Stimulated activated CD4-positive, alpha-beta T cell treated with anti-CD3 and anti-CD28 coated beads, Interleukin-1b, Interleukin-23, amount 100 ng/mL, for 24 hours (primary cell): Measurements from ENCODE around the gene VAV1.

Source experiments
- DNase-seq, 4 experiments: peaks; one replicate each; pipeline ENCODE4 v3.0.0-alpha.2; 2020; ENCODE audit warnings: low read depth in 4 of 4, low spot score in 1 of 4

The VAV1 gene

GRCh38 chr19:6772028-6772865 is at the start of gene VAV1:
Gene VAV1, plus strand, starts transcription at chr19:6772708. Its CDS starts 100 bp downstream, at chr19:6772808.
- peak; percentile 40 to 80 (median 56) for DNase-seq

DNA sequence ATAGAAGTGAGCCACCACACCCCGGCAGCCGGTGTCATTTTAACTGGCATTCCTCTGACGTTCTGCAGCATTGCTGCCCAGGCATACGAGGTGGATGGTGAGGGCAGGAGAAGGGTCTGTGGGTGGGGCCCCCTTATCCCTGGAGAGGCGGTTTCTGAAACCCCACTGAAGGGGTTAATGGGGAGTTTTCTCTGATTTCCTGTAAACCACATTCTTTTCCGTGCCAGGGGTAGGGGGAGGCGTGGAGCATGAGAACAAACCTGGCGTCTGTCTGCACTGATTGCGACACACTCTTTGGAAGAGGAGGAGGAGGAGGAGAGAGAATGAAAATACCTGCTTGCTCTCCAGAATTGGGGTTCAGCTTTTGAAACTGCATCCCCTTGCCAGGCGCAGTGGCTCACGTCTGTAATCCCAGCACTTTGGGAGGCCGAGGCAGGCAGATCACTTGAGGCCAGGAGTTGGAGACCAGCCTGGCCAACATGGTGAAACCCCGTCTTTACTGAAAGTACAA is 49.3 kb upstream of the VAV1 start:
- DNase-seq, result no peak

DNA sequence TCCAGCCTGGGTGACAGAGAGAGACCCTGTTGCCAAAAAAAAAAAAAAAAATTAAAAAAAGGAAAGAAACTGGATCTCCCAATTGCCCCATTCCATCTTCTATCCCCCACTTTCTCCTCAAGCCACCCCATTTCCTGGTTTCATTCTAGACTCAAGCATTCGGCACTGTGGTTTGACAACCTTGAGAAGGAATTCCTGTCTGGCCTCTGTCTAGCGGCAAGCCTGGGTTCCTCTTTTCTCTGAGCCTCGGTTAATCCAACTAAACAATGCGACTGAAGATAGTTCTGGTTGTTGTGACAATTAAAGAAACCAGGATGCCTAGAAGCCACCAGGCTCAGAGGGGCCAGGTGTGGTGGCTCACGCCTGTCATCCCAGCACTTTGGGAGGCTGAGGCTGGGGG is 48.8 kb upstream of the VAV1 start:
- DNase-seq, result no peak

DNA sequence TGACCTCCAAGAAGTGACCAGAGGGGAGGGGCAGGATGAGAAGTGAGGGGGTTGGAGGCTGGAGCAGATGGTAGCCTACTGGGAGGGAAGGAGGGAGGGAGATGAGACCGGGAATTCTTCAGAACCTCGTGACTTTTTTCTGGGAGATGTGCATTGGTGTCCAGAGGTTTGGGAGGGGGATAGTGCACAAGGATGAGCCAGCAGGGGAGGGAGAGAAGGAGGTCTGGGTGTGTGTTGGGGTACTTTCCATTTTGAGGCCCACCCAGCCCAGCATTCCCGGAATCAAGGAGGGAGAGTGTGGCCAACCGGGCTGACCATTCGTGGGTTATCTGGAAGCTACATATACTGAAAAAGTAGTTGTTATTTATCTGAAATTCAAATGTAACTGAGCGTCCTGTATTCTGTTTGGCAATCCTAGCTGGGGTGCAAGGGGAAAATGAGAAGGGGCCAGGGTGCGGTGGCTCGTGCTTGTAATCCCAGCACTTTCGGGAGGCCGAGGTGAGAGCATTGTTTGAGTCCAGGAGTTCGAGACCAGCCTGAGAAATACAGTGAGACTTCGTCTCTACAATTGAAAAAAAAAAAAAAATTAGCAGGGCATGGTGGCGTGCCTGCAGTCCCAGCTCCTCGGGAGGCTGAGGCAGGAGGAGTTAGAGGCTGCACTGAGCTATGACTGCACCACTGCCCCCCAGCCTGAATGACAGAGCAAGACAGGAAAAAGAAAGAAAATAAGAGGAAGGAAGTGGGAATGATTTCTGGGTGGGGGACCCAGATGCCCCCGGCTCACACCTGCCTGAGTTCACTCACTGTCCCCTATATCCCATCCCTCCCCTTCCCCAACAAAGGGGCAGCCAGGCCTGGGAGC is 47.6 kb upstream of the VAV1 start:
- DNase-seq, result no peak

DNA sequence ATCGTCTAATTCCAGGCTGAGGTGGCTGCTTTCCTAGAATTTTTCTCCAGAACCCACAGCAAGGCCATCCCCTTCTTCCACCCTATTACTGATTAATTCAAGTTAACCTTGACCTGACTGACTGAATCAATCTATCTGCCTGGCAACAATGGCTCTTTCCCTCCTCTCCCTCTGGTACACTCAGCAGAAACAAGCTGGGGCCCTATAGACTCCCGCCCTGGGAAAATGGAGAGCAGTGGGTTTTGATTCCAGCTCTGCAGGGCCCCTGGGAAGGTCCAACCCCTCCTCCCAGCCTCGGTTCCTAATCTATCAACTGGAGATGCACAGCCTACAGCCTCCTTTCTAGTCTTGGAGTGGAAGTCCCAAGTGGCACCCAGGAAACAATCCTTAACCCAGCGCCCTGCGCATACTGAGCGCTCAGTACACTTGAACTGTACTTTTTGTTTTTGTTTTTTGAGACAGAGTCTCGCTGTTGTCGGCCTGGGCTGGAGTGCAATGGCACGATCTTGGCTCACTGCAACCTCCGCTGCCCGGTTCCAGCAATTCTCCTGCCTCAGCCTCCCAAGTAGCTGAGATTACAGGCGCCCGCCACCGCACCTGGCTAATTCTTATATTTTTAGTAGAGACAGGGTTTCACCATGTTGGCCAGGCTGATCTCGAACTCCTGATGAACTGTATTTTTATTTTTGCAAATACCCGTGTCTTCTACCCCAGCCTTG is 46.8 kb upstream of the VAV1 start:
- DNase-seq, result no peak

DNA sequence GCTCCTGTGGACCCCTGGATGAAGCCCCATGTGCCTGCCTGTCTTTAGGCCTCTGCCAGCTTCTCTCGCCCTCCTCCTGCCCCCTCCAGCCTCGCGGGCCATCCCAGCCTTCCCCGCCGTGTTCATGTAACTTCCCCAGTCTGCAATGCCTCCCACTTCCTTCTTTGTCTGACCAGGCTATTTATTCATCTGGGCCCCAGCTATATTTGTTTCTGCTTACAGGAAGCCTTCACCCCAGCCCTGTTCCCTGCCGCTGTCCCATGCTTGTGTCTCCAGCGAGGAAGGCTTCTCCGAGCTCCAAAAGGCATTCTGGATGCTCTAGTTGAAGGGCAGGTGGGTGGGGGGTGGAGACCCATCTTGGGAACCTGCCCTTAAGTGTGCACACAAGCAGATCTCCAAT is 44.2 kb upstream of the VAV1 start:
- no peak for DNase-seq

DNA sequence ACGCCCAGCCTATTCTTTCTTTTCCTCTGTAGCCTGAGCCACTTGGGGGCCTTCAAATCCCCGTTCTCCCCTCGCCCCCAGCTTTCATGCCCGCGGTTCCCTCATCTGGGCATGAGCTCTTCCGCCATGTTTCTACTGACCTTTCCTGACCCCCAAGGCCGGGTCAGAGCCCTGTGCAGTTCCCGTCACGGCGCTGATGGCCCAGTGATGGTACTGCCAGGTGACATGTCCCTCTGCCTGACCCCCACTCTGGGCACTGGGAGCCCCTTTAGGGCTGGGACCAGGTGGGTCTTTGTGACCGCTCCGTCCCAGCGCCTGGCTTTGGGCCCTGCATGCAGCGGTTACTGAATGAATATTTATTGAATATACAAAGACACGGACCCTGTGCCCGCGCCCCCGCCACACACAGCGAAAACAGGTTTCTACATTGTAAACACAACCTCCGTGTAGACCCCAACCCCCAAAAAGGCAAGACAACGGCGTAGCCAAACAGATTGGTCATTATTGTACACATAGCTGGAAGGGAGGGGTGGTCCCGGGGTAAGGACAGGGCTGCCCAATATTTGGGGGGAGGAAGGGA is 42.8 kb upstream of the VAV1 start:
- no peak for DNase-seq

DNA sequence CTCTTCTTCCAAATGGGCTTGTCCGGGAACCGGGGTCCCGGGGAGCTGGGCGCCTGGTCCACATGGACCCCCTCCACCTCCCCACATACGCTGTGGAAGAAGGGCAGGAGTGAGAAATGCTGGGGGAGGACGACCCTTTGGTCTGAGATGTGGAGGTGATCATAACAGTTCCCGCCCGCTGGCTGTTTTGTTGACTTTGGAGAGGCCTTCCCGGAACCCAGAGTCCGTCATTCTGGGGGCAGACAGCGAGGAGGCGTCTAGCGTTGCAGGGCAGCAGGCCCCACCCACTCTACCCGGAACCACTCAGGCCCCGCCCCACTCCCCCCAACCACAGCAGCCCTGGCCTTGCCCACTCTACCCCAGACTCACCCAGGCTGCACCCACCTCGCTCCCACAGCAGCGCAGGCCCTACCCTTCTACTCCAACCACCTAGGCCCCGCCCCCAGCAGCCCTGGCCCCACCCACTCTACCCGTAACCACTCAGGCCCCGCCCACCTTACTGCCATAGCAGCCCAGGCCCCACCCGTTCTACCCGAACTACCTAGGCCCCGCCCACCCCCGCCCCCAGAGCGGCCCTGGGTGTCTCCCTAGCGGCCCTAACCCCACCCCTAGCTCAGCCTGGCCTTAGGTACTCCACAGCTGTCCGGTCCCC is 42.2 kb upstream of the VAV1 start:
- peak in 1 of 4 experiments; percentile 24 for DNase-seq

GRCh38 chr19:6730941-6731670 is 41.4 kb upstream of the VAV1 start:
- DNase-seq, result no peak

DNA sequence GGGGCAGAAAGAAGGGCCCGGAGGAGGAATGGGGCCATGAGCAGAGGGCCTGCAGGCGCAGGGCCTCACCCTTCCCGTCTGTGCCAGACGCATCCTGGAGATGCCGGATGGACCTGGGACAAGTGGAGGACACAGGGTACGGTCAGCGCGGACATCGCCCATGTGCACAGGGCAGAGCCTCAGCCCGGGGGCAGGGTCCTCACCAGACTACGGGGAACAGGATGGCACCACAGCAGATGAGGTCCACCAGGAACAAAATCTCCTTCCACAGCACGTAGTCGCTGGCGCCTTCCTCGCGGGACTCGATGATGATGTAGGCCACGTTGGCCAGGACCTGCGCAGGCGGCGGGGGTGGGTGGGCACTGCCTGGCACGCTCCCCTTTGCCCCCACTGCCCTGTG is 40.7 kb upstream of the VAV1 start:
- DNase-seq, result no peak

DNA sequence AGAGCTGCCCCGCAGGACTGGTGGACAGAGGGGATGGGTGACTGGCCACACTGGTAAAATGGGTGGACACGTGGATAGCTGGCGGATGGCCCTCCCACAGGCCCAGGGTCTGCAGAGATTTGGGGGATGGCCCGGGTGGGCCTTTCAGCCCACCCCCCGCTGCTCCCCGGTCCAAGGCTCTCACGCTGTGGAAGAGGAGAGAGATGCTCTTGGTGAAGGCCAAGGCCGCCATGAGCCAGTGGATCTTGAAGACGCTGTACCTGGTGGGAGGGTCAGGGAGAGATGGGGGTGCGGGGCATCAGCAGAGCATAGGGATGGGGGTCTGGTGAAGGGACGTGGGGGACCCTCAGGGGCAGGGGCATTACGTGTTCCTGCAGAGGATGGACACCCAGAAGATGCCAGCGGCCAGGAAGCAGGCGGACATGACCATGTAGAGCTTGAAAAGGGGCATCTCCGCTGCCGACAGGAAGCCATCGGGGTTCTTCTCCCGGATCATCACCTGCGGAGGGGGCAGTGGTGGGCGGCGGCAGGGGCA is 39.6 kb upstream of the VAV1 start:
- no peak for DNase-seq

DNA sequence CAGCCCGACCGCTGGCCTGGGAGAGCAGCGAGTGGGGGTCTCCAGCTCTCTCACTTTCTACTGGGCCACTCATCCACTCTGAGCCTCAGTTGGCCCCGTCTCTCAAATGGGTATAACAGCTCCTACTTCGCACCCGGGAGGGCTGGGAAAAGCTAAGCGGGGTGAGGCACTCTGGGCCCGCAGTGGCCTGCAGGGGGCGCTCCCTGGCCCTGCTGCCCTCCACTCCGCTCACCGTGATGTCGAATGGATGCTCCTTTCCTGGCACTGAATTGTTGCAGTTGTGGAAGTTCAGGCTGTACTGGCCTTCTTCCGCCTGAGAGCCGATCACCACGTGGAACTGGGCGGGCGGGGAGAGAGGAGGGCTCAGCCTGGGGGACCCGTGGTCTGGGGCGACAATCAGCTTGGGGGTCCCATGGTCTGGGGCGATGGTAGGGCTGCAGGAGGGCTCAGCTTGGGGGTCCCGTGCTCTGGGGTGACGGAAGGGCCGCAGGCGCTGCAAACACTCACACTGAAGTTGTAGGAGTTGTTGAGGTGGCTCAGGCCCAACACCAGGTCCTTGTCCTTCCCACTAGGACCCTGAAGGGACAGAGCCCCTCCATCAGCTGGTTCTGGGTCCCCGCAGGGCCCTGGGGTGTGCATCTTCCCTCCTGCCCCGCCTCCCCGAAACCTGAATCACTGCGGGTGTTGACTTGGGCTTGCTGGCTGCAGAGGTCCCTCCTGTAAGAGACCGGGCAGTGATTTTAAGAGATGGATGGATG is 39.0 kb upstream of the VAV1 start:
- DNase-seq, result no peak

GRCh38 chr19:6734096-6734696 is 38.3 kb upstream of the VAV1 start:
- no peak for DNase-seq

DNA sequence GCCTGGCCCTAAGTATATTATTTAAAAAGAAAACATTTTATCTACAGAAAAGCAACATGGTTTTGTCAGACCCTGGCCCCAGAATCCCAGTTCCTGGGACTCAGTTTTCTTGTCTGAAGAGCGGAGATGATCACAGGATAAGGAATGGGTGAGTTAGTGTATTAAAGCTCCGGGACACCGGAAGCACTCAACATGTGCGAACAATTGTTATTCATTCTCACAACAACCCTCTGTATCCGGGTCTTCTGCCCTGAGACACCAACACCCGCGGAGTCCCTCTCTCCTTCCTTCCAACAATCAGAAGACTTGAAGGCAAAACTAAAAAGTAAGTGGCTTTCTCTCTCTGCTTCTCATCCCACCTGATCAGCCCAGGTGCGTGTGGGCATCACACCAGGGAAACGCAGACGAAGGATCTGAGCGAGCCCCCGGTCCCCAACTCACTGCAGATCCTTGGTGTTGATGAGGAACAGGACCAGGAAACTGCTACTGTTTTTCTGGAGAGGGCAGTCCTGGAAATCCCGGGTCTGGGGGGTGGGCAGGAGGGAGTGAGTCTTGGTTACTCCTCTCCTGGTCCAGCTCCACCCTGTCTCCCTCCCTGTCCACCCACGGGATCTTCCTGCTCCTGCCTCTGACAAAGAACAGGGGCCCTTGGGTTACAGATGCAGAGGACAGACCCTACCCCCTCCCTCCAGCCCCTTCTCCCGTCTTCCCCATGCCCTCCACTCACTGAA is 37.2 kb upstream of the VAV1 start:
- no peak for DNase-seq

GRCh38 chr19:6736169-6736916 is 36.2 kb upstream of the VAV1 start:
- DNase-seq, result peak in 3 of 4 experiments; percentile 43 to 61 (median 50)

- no peak for DNase-seq
Measured at GRCh38 chr19:6736917-6737283, 35.6 kb upstream of the VAV1 start.

DNA sequence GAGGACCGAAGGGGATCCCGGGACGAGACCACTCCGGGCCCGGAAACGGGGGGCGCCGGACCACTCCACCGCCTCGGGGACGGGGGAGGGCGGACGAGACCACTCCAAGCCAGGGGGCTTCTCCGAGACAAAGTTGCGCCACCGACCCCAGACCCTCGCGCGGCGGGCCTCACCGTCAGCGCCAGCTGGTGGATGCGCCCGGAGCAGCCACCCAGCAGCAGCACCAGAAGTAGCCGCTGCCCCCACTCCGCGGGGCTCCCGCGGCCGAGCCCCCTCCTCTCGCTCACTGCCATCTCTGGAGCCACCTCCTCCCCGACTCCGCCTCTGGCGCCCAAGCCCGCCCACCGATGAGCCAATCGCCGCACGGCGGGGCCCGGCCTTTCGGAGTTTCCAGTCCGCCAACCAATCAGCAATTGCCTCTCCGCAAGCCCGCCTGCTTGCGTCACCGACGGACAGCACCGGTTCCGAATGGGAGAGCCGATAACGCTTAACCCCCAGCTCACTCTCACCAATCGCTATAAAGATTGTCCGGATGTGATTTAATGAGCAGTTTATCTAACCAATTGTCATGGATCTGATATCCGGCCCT is 35.1 kb upstream of the VAV1 start, which contains the start of gene GPR108:
Gene GPR108, minus strand, starts transcription at position 297 of the 589 bp plus-strand sequence. Its CDS starts 4 bp downstream, at position 293.
- peak; percentile 94 to 99 (median 97) for DNase-seq
